Measurements from ENCODE around the gene GARIN5B.

- TF ChIP-seq POLR2AphosphoS5 (IDR thresholded peaks at IDR 0.05; ENCODE audit: low read depth, low read length), result no peak
- TF ChIP-seq, protein P1, sequence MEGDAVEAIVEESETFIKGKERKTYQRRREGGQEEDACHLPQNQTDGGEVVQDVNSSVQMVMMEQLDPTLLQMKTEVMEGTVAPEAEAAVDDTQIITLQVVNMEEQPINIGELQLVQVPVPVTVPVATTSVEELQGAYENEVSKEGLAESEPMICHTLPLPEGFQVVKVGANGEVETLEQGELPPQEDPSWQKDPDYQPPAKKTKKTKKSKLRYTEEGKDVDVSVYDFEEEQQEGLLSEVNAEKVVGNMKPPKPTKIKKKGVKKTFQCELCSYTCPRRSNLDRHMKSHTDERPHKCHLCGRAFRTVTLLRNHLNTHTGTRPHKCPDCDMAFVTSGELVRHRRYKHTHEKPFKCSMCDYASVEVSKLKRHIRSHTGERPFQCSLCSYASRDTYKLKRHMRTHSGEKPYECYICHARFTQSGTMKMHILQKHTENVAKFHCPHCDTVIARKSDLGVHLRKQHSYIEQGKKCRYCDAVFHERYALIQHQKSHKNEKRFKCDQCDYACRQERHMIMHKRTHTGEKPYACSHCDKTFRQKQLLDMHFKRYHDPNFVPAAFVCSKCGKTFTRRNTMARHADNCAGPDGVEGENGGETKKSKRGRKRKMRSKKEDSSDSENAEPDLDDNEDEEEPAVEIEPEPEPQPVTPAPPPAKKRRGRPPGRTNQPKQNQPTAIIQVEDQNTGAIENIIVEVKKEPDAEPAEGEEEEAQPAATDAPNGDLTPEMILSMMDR (IDR thresholded peaks at IDR 0.05), result no peak
- no peak for TF ChIP-seq TAF1 (IDR thresholded peaks at IDR 0.05; ENCODE audit: borderline replicate concordance, low read depth, low read length)
- TF ChIP-seq NFIC (IDR thresholded peaks at IDR 0.05; ENCODE audit: borderline replicate concordance), result 0 out of 2 replicates have a peak, but pooled peaks have one; percentile 46
- TF ChIP-seq, protein P2, sequence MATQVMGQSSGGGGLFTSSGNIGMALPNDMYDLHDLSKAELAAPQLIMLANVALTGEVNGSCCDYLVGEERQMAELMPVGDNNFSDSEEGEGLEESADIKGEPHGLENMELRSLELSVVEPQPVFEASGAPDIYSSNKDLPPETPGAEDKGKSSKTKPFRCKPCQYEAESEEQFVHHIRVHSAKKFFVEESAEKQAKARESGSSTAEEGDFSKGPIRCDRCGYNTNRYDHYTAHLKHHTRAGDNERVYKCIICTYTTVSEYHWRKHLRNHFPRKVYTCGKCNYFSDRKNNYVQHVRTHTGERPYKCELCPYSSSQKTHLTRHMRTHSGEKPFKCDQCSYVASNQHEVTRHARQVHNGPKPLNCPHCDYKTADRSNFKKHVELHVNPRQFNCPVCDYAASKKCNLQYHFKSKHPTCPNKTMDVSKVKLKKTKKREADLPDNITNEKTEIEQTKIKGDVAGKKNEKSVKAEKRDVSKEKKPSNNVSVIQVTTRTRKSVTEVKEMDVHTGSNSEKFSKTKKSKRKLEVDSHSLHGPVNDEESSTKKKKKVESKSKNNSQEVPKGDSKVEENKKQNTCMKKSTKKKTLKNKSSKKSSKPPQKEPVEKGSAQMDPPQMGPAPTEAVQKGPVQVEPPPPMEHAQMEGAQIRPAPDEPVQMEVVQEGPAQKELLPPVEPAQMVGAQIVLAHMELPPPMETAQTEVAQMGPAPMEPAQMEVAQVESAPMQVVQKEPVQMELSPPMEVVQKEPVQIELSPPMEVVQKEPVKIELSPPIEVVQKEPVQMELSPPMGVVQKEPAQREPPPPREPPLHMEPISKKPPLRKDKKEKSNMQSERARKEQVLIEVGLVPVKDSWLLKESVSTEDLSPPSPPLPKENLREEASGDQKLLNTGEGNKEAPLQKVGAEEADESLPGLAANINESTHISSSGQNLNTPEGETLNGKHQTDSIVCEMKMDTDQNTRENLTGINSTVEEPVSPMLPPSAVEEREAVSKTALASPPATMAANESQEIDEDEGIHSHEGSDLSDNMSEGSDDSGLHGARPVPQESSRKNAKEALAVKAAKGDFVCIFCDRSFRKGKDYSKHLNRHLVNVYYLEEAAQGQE (IDR thresholded peaks at IDR 0.05; ENCODE audit: low read depth, low read length), result no peak
Measured at GRCh38 chr19:55372316-55373081, 9.4 kb upstream of the GARIN5B start.
